ENCODE results near the gene CMTM2. TPM values are rescaled to one million over a fixed set of nuclear protein-coding genes. Genes with fewer than 3 reads are reported as not detected.

The CMTM2 gene
- total RNA-seq, 1 donor from 2014 or later, result 0.30 TPM

DNA sequence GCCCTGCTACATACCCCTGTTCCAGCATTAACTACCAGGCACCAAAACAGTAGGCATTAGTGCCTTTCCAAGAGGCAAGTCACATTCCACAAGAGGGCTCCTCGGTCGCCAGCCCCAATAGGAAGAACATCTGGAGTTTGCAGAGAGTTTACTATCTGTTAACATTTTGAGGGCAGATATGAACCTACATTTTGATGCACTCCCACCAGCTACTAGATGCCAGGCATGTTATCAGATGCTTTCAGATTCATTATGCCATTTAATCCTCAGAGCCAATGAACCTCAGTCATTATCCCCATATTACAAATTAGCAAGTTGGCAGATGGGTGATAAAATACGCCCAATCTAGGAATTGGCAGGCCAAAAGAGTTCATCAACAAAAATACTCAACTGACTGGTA, 4.2 kb upstream of the CMTM2 start:
- Mint-ChIP-seq H3K27me3 (ENCODE audit: low read depth) (peaks cover 21% of the 10 kb centered on the region), H3K27ac (no peak overlapping the region), H3K4me1 (ENCODE audit: low read depth) (peaks cover 7% of the 10 kb centered on the region), H3K9me3 (no peaks in the 10 kb centered on the region), H3K36me3 (ENCODE audit: low read depth) (peaks cover 34% of the 10 kb centered on the region), H3K4me3 (ENCODE audit: low read depth) (no peak overlapping the region)
- intact Hi-C loops (cut with micrococcal nuclease), result no loop called here
- no peak for DNase-seq (ENCODE audit: low spot score)

DNA sequence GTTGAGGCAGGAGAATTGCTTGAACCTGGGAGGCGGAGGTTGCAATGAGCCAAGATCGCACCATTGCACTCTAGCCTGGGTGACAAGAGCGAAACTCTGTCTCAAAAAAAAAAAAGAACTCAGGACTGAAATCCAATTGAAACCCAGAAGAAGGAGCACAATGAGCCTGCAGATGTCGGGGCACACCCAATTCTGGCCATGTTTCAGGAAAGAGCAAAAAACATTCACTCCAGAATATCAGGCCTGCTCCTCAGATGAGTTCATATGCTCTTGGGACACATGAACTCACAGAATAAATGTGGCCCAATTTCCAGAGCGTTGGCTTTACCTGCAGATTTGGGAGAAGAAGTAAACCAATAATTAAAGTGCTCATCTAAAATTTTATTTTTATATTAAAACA, 3.0 kb upstream of the CMTM2 start:
- intact Hi-C loops (cut with micrococcal nuclease), result no loop called here
- Mint-ChIP-seq H3K4me3 (ENCODE audit: low read depth) (no peak overlapping the region), H3K36me3 (ENCODE audit: low read depth) (peaks cover 32% of the 10 kb centered on the region), H3K4me1 (ENCODE audit: low read depth) (peaks cover 7% of the 10 kb centered on the region), H3K27ac (no peak overlapping the region), H3K9me3 (no peaks in the 10 kb centered on the region), H3K27me3 (ENCODE audit: low read depth) (peaks cover 23% of the 10 kb centered on the region)
- no peak for DNase-seq (ENCODE audit: low spot score)

DNA sequence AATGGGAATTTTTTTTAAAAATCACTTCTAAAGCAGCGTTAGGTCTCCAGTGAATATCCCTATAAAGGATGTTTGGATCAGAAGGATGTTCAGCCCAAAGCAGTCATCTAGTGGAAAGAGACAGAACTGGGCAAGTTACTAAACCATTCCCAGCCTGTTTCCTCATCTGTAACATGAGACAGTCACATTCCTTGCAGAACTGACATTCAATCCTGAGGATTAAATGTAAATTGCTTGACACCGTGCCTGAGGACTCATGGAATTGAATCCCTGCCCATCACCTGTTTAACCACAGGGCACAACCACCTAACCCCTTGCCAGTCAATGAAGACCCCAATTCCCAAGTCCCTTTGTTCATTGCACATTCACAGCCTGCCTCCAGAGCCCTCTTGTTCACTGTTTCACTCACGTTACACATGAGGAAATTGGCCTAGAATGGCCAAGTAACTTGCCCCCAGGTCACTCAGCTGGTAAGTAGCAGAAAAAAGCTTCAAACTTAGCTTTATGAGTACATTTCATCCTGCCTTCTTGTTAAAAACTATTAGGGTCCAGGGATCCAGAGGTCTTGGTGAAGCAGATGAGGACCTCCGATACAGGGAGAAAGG, 1.4 kb downstream of the CMTM2 start:
- Mint-ChIP-seq H3K27me3 (ENCODE audit: low read depth) (peaks cover 23% of the 10 kb centered on the region), H3K4me1 (ENCODE audit: low read depth) (peaks cover 6% of the 10 kb centered on the region), H3K27ac (no peak overlapping the region), H3K9me3 (no peaks in the 10 kb centered on the region), H3K36me3 (ENCODE audit: low read depth) (peaks cover 23% of the 10 kb centered on the region), H3K4me3 (ENCODE audit: low read depth) (no peak overlapping the region)
- intact Hi-C loops (cut with micrococcal nuclease), result no loop called here
- no peak for DNase-seq (ENCODE audit: low spot score)

DNA sequence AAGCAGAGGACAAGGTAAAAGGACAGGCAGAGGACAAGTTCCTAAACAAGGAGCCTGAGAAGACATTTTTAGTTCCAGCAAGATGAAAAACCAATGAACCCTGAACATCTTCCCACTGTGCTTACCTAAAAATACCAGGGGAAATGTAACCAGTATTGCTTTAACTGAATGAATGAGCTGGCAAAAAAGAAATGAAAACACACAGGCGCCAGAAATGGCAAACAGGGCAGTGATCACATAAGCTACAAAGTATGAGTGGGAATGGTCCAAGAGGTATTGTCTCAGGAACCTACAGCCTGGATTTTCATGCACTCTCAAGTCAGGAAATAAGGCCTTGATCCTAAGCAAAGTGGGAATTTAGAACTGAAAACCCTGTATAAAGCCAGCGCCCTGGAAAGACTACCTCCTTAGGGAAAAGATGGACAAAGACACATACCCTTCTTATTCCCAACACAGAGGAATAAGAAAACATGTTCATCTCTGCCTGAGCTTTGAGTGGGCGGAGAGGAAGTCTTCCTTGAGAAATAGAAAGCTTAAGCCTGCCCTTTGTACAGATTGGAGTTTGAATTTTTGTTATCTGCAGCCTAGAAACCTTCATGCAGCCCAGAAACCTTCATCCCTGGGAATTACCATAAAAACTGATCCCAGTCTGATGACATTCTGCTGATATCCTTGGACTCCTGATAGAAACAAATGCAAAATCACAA, 2.1 kb downstream of the CMTM2 start:
- Mint-ChIP-seq H3K27me3 (ENCODE audit: low read depth) (peaks cover 23% of the 10 kb centered on the region), H3K27ac (no peak overlapping the region), H3K4me3 (ENCODE audit: low read depth) (no peak overlapping the region), H3K36me3 (ENCODE audit: low read depth) (peaks cover 23% of the 10 kb centered on the region), H3K9me3 (no peaks in the 10 kb centered on the region), H3K4me1 (ENCODE audit: low read depth) (peaks cover 6% of the 10 kb centered on the region)
- no peak for DNase-seq (ENCODE audit: low spot score)
- intact Hi-C loops (cut with micrococcal nuclease), result no loop called here

DNA sequence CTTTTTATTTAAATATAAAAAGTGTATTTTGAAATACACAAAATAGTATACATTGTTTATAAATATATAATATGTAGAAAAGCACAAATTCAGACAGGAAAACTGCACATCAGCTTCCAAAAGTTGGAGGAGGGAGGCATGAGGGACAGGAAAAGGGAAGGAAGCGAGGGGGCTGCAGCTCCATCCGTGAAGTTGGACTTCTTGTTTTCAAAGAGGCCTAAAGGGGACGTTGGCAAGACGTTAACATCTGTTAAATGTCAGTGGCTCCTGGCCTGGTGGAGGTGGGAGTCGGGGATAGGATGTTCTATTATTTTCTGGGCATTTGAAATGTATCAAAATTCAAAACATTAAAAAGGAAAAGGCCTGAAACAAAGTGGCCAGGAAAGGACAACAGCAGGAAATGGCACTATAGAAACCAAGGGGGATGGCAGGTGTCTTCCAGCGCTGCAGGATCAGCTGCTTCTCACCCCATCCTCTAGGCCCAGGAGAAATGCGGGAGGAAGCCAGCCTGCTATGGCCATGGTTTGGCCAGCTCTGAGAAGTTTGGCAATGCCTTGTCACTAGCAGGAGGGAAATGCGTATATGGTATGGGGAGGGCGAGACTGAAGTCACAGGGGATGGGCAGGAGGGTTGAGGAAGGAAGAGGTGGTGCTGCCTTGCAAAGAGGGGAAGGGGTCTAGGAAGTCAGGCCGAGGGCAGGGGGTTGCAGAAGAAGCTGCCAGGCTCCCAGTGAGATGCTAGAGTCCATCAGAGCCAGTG, 6.4 kb downstream of the CMTM2 start:
- no peak for DNase-seq (ENCODE audit: low spot score)
- H3K9me3 Mint-ChIP-seq, result no peaks in the 10 kb centered on the region
- peaks cover 29% of the 10 kb centered on the region for H3K4me1 Mint-ChIP-seq (ENCODE audit: low read depth)
- H3K27me3 Mint-ChIP-seq (ENCODE audit: low read depth), result no peaks in the 10 kb centered on the region
- no peak overlapping the region for H3K4me3 Mint-ChIP-seq (ENCODE audit: low read depth)
- peaks cover 5% of the 10 kb centered on the region for H3K36me3 Mint-ChIP-seq (ENCODE audit: low read depth)
- intact Hi-C loops (cut with micrococcal nuclease), result no loop called here
- no peak overlapping the region for H3K27ac Mint-ChIP-seq

DNA sequence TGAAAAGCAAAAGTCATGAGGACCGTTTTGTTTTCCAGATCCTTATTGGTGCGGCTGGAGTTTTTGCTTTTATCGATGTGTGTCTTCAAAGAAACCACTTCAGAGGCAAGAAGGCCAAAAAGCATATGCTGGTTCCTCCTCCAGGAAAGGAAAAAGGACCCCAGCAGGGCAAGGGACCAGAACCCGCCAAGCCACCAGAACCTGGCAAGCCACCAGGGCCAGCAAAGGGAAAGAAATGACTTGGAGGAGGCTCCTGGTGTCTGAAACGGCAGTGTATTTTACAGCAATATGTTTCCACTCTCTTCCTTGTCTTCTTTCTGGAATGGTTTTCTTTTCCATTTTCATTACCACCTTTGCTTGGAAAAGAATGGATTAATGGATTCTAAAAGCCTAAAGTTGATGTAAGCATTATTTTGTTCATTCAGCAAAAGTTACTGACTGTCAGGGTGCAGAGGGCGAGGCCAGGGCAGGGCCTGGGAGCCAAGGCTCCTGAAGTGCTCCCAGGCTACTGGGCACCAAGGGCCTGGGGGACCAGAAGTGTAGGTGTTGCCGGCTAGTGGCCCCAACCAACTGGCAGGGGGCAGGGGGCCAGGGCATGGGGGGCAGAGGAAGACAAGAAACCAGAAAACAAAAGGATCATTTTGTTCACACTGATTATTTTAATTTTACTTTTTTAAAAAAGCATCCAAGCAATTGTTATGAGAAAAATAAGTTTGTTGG, 8.8 kb downstream of the CMTM2 start:
- no peak for DNase-seq (ENCODE audit: low spot score)
- H3K27ac Mint-ChIP-seq, result no peak overlapping the region
- H3K4me3 Mint-ChIP-seq (ENCODE audit: low read depth), result no peak overlapping the region
- H3K9me3 Mint-ChIP-seq, result no peaks in the 10 kb centered on the region
- no peaks in the 10 kb centered on the region for H3K27me3 Mint-ChIP-seq (ENCODE audit: low read depth)
- intact Hi-C loops (cut with micrococcal nuclease), result loop anchor here (2.0 kb wide), 2 partner anchors 25 to 71 kb away; no protein-coding TSS in a partner anchor
- H3K4me1 Mint-ChIP-seq (ENCODE audit: low read depth), result peaks cover 32% of the 10 kb centered on the region
- no peaks in the 10 kb centered on the region for H3K36me3 Mint-ChIP-seq (ENCODE audit: low read depth)

DNA sequence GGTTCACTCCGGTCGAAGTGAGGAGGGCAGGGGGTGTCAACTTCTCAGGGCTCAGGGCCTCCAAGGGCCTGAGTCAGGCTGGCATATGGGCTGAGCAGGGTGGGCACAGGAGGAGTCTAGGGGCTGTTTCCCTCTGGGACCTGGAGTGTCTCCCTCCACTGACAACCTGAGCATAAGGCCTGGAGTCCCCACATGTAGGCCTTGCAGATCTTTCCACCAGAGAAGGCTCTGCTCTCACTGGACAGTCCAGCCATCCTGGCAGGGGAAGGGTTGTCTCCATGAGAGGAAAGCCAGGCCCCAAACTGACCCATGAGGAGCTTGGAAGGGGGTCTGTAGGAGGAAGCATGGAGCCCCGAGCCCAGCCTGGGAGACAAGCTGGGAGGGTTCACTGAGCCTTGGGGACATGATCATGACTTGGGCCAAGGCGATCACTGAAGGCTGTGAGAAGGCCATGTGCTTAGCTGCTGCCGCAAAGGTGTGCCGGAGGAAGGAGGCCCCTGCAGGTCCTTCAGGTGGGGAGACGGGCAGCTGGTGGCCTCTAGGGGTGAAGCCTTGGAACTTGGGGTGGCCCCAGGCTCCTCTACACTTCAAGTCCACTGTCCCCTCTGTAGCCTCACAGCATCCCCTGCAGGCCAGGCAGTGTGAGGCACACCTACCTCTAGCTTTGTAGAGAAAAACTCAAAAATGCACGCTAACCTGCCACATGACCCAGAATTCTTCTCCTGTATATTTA, 9.9 kb downstream of the CMTM2 start:
- no peaks in the 10 kb centered on the region for H3K9me3 Mint-ChIP-seq
- H3K27ac Mint-ChIP-seq, result peak overlapping the region; percentile 59
- peak; percentile 55 for DNase-seq (ENCODE audit: low spot score)
- H3K36me3 Mint-ChIP-seq (ENCODE audit: low read depth), result no peaks in the 10 kb centered on the region
- peaks cover 35% of the 10 kb centered on the region for H3K4me1 Mint-ChIP-seq (ENCODE audit: low read depth)
- H3K27me3 Mint-ChIP-seq (ENCODE audit: low read depth), result no peaks in the 10 kb centered on the region
- H3K4me3 Mint-ChIP-seq (ENCODE audit: low read depth), result peak overlapping the region; percentile 72
- intact Hi-C loops (cut with micrococcal nuclease), result loop anchor here (1.0 to 2.0 kb wide), 3 partner anchors 26 to 111 kb away; no protein-coding TSS in a partner anchor

DNA sequence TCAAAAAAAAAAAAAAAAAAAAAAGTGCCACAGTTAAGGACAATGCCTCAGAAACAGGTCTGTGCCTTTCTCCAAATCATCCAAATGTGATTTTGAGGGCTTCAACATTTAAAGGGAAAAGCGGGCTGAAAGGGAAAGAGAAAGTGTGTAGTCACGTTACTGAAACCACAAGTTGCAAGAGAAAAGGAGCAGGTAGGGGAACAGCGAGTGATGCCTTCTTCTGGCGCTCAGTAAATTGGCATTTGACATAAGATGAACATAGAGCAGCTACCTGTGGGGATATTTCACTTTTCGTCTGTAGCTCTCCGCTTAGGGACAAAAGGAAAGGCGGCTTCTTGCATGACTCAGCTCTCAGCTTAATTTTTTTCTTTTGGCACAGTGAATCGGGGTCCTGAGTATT, 11.1 kb downstream of the CMTM2 start:
- Mint-ChIP-seq H3K27ac (peak overlapping the region; percentile 54), H3K36me3 (ENCODE audit: low read depth) (no peaks in the 10 kb centered on the region), H3K4me1 (ENCODE audit: low read depth) (peaks cover 41% of the 10 kb centered on the region), H3K4me3 (ENCODE audit: low read depth) (peak overlapping the region; percentile 72), H3K9me3 (no peaks in the 10 kb centered on the region), H3K27me3 (ENCODE audit: low read depth) (no peaks in the 10 kb centered on the region)
- intact Hi-C loops (cut with micrococcal nuclease), result loop anchor here (1.0 kb wide), 2 partner anchors 14 to 184 kb away; partner anchors contain the start of gene CMTM3
- DNase-seq (ENCODE audit: low spot score), result peak; percentile 33

DNA sequence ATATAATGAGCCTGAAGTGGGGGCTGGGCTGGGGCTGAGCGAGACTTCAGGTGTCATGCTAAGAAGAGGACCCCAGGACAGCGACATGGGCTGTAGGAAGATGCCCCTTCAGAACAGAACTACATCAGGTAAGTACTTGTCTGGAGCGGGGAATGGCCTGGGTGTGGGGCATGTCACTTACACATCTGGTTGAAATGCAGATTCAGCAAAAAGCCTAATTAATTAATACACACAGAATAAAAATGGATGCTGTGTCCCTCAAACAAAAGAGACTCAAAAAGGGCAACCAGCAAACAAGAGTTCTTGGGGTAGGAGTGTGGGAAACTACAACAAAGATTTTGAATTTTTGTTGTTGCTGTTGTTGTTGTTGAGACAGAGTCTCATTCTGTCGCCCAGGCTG, 11.8 kb downstream of the CMTM2 start:
- no peaks in the 10 kb centered on the region for H3K27me3 Mint-ChIP-seq (ENCODE audit: low read depth)

DNA sequence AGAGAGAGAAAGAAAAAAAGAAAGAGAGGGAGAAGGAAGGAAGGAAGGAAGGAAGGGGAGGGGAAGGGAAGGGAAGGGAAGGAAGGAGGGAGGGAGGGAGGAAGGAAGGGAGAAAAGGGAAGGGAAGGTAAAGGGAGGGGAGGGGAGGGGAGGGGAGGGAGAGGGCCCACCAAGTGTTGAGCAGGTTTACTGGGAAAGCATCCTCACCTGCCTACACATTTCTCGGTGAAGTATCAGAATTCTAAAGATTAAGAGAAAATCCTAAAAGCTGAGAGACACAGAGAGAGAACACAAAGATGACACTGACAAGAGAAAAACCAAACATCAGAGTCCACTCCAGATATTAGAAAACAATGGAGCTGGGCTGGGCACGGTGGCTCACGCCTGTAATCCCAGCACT, 13.0 kb downstream of the CMTM2 start:
- H3K36me3 Mint-ChIP-seq (ENCODE audit: low read depth), result no peaks in the 10 kb centered on the region
- H3K9me3 Mint-ChIP-seq, result no peaks in the 10 kb centered on the region
- no peak for DNase-seq (ENCODE audit: low spot score)
- H3K27ac Mint-ChIP-seq, result no peak overlapping the region
- no peak overlapping the region for H3K4me3 Mint-ChIP-seq (ENCODE audit: low read depth)
- intact Hi-C loops (cut with micrococcal nuclease), result no loop called here
- H3K27me3 Mint-ChIP-seq (ENCODE audit: low read depth), result no peaks in the 10 kb centered on the region
- peaks cover 43% of the 10 kb centered on the region for H3K4me1 Mint-ChIP-seq (ENCODE audit: low read depth)

More for the DNA sequence above, 11.8 kb downstream of the CMTM2 start:
- DNase-seq (ENCODE audit: low spot score), result no peak
- H3K27ac Mint-ChIP-seq, result no peak overlapping the region
- H3K36me3 Mint-ChIP-seq (ENCODE audit: low read depth), result no peaks in the 10 kb centered on the region
- H3K4me3 Mint-ChIP-seq (ENCODE audit: low read depth), result peak overlapping the region; percentile 72
- peaks cover 41% of the 10 kb centered on the region for H3K4me1 Mint-ChIP-seq (ENCODE audit: low read depth)
- intact Hi-C loops (cut with micrococcal nuclease), result no loop called here
- no peaks in the 10 kb centered on the region for H3K9me3 Mint-ChIP-seq

DNA sequence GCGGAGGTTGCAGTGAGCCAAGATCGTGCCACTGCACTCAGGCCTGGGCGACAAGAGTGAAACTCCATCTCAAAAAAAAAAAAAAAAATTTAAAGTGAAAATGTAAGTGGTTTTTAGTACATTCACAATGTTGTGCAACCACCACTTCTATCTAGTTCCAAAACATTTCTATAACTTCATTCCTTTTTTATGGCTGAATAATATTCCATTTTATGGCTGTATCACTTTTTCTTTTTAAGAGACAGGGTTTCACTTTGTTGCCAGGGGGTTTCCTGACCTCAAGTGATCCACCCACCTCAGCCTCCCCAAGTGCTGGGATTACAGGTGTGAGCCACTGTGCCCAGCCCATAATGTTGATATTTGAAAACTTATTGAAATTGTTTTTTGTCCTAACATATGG, 13.6 kb downstream of the CMTM2 start:
- no peaks in the 10 kb centered on the region for H3K9me3 Mint-ChIP-seq
- intact Hi-C loops (cut with micrococcal nuclease), result no loop called here
- no peaks in the 10 kb centered on the region for H3K36me3 Mint-ChIP-seq (ENCODE audit: low read depth)
- H3K4me3 Mint-ChIP-seq (ENCODE audit: low read depth), result no peak overlapping the region
- DNase-seq (ENCODE audit: low spot score), result no peak
- peaks cover 42% of the 10 kb centered on the region for H3K4me1 Mint-ChIP-seq (ENCODE audit: low read depth)
- no peak overlapping the region for H3K27ac Mint-ChIP-seq
- no peaks in the 10 kb centered on the region for H3K27me3 Mint-ChIP-seq (ENCODE audit: low read depth)

DNA sequence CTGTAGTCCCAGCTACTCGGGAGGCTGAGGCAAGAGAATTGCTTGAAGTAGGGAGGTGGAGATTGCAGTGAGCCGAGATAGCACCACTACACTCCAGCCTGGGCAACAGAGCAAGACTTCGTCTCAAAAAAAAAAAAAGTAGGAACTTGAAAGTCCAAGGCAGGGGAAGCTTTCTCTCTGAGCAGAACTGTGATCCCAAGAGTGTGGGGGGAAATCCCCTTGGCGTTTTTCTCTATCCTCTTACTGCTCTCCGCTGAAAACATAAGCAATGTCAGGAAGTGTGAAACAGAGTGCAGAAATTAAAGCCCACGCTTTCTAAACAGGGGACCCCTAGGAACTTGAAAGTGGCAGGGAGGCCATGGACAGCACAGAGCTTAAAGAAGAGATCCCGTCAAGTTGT, 15.5 kb downstream of the CMTM2 start:
- Mint-ChIP-seq H3K27ac (peak overlapping the region; percentile 39), H3K4me3 (ENCODE audit: low read depth) (no peak overlapping the region), H3K36me3 (ENCODE audit: low read depth) (peaks cover under 1% of the 10 kb centered on the region), H3K9me3 (no peaks in the 10 kb centered on the region), H3K4me1 (ENCODE audit: low read depth) (peaks cover 45% of the 10 kb centered on the region), H3K27me3 (ENCODE audit: low read depth) (no peaks in the 10 kb centered on the region)
- intact Hi-C loops (cut with micrococcal nuclease), result no loop called here
- no peak for DNase-seq (ENCODE audit: low spot score)
